Measurements from ENCODE around the gene ZYG11A. TPM values are rescaled to one million over a fixed set of nuclear protein-coding genes. Genes with fewer than 3 reads are reported as not detected.

The ZYG11A gene
- total and polyA plus RNA-seq, 2 donors from 2014 or later, result 0.28 to 0.84 TPM

DNA sequence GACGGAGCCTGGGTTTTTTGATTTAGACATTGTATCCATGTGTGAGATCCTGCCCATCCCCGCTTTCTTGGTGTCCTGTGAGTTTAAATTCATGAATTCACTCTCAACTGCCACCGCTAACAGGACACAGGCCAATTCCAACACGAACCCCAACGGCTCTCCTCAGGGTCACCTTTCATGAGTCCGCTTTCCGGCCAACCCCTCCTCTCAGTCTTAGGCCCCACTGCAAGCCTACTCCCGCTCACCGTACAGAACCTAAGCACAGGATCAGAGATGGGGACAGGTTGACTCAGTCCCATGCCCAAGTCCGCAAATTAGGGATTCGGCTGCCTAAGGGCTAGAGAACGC, 84.3 kb downstream of the ZYG11A start:
- no peaks in the 10 kb centered on the region for H3K9me3 ChIP-seq (ENCODE audit: control insufficient read depth in 2 of 3, insufficient read depth in 1 of 3, low read length in 3 of 3)
- peak overlapping the region; percentile 51 to 71 for H3K27ac ChIP-seq (ENCODE audit: low read depth in 2 of 2, low read length in 2 of 2)
- H3K36me3 ChIP-seq (ENCODE audit: control insufficient read depth in 2 of 3, insufficient read depth in 3 of 3, low read length in 3 of 3), result no peaks in the 10 kb centered on the region
- DNase-seq, result no peak
- no peaks in the 10 kb centered on the region for H3K27me3 ChIP-seq (ENCODE audit: control insufficient read depth, insufficient read depth, low read length)
- intact Hi-C loops (cut with DNase I), result no loop called here
- FAIRE-seq, result no peak
- H3K4me1 ChIP-seq (ENCODE audit: control insufficient read depth in 2 of 3, insufficient read depth in 2 of 3, low read depth in 1 of 3, low read length in 3 of 3), result peaks cover 0 to 11% (median 0%) of the 10 kb centered on the region in 3 donors
- peak overlapping the region; percentile 47 to 82 (median 57) for H3K9ac ChIP-seq (ENCODE audit: low read length in 3 of 3)
- H3K4me3 ChIP-seq (ENCODE audit: low read length in 3 of 3), result peak overlapping the region; percentile 61 to 94 (median 89)
- TF ChIP-seq CTCF (IDR thresholded peaks at IDR 0.05; ENCODE audit: borderline replicate concordance, extremely low read depth, insufficient read depth), result no peak

DNA sequence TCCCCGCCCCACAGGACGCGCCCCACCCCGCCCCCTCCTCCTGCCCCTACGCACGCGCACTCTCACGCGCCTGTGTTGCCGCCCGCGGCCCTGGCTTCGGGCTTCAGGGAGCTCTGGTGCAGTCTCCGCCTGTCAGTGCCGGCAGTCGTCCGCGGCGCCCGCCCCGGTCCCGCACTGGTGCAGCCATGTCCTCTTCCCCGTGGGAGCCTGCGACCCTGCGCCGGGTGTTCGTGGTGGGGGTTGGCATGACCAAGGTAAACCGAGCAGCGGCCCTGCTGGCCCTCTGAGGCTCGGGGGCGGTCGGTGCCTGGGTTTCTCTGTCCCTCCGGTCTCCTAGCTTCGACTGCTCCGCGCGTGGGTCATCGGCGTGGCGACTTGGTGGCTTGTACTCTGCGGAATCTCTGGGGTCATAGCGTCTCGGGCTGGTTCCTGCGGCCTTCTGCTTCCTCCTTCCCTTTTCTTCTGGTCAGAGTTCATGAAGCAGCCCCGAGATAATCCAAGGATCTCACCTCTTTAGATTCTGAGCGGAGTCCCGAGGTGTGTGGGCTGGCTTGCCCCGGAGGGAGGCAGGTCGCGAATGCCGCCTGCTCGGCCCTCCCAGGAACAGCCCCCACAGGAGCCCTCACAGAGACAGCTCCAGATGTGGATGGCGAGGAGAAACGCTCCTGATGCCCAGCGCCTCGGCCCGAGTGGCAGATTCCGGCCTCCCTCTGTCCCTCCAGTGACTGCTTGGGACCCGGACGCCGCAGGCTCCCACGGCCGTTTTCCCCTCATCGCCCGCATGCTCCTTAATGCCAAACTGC, 84.9 kb downstream of the ZYG11A start, which contains the start of gene SCP2:
TSS of gene SCP2 (plus strand) at position 65 of the 803 bp plus-strand sequence. CDS start at position 186, 121 bp downstream.
- DNase-seq (peak; percentile 75 to 94 (median 86)), FAIRE-seq (no peak)
- intact Hi-C loops (cut with DNase I), result no loop called here
- Histone ChIP-seq H3K27me3 (ENCODE audit: control insufficient read depth, insufficient read depth, low read length) (no peaks in the 10 kb centered on the region), H3K4me3 (ENCODE audit: low read length in 3 of 3) (peak within 1 kb of the TSS; percentile 61 to 94 (median 89)), H3K36me3 (ENCODE audit: control insufficient read depth in 2 of 3, insufficient read depth in 3 of 3, low read length in 3 of 3) (no peaks in the 10 kb centered on the region), H3K9me3 (ENCODE audit: control insufficient read depth in 2 of 3, insufficient read depth in 1 of 3, low read length in 3 of 3) (no peaks in the 10 kb centered on the region), H3K27ac (ENCODE audit: low read depth in 2 of 2, low read length in 2 of 2) (peak within 1 kb of the TSS; percentile 51 to 71), H3K4me1 (ENCODE audit: control insufficient read depth in 2 of 3, insufficient read depth in 2 of 3, low read depth in 1 of 3, low read length in 3 of 3) (peaks cover 0 to 11% (median 0%) of the 10 kb centered on the region in 3 donors), H3K9ac (ENCODE audit: low read length in 3 of 3) (peak within 1 kb of the TSS; percentile 47 to 87 (median 86))
- TF ChIP-seq CTCF (IDR thresholded peaks at IDR 0.05; ENCODE audit: borderline replicate concordance, extremely low read depth, insufficient read depth), result no peak

DNA sequence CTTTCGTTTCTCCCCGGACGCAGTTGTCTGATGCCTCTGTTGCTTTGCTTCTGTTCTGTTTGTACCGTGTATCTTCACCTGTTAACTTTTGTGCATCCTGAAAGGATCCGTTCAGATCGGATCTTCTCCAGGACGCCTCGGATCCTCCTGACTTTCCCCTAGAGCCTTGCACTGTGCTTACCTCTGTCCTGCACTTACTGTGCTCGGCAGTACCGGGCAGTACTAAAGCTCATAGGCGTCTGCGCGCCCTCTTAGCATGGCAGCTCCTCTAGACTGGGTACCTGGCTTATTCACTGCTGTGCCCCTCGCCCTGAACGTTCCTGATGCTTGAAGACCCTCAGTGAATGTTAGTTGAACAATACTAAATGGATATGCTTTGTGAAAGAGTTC, 85.5 kb downstream of the ZYG11A start:
- no peak for FAIRE-seq

More for the DNA sequence above, 85.5 kb downstream of the ZYG11A start:
- Histone ChIP-seq H3K9ac (ENCODE audit: low read length in 3 of 3) (peak overlapping the region; percentile 19 to 87 (median 86)), H3K27me3 (ENCODE audit: control insufficient read depth, insufficient read depth, low read length) (no peaks in the 10 kb centered on the region), H3K27ac (ENCODE audit: low read depth in 2 of 2, low read length in 2 of 2) (peak overlapping the region; percentile 51 to 71), H3K36me3 (ENCODE audit: control insufficient read depth in 2 of 3, insufficient read depth in 3 of 3, low read length in 3 of 3) (no peaks in the 10 kb centered on the region), H3K4me3 (ENCODE audit: low read length in 3 of 3) (peak overlapping the region; percentile 49 to 89 (median 84)), H3K9me3 (ENCODE audit: control insufficient read depth in 2 of 3, insufficient read depth in 1 of 3, low read length in 3 of 3) (no peaks in the 10 kb centered on the region), H3K4me1 (ENCODE audit: control insufficient read depth in 2 of 3, insufficient read depth in 2 of 3, low read depth in 1 of 3, low read length in 3 of 3) (peaks cover 0 to 11% (median 0%) of the 10 kb centered on the region in 3 donors)
- intact Hi-C loops (cut with DNase I), result no loop called here
- peak in 1 of 5 donors; percentile 53 for DNase-seq
- TF ChIP-seq CTCF (IDR thresholded peaks at IDR 0.05; ENCODE audit: borderline replicate concordance, extremely low read depth, insufficient read depth), result no peak
